Neural cell (in vitro differentiated cells): ENCODE results near the gene YWHAB.

Experiments used
- EZH2 ChIP-seq: fragments of 200-600, 300-800 bp; shearing (Covaris generic), sonication (generic); IDR thresholded peaks from 2 replicates; pipeline ENCODE4 v1.6.1; 2014; ENCODE audit warnings: antibody characterized with exemption, low read length, borderline replicate concordance, mild to moderate bottlenecking; ENCODE audit not compliant: insufficient read depth, poor library complexity, severe bottlenecking
- POLR2AphosphoS5 ChIP-seq: IDR thresholded peaks from 2 replicates; pipeline ENCODE4 v1.6.1; 2012
- RAD21 ChIP-seq: fragments of 450-650 bp; conservative IDR thresholded peaks from 2 replicates; pipeline ENCODE4 v1.6.1; 2014; ENCODE audit warnings: antibody characterized with exemption, mild to moderate bottlenecking, moderate library complexity
- SMC3 ChIP-seq: fragments of 450-650 bp; conservative IDR thresholded peaks from 2 replicates; pipeline ENCODE4 v1.6.1; 2014; ENCODE audit warnings: antibody characterized with exemption, mild to moderate bottlenecking, moderate library complexity; ENCODE audit not compliant: poor library complexity
- TAF1 ChIP-seq: IDR thresholded peaks from 2 replicates; pipeline ENCODE4 v1.6.1; 2012; ENCODE audit warnings: low read depth
- TF ChIP-seq, protein P1 (sequence below): fragments of 450-650 bp; IDR thresholded peaks from 2 replicates; pipeline ENCODE4 v1.5.1; 2014; ENCODE audit warnings: antibody characterized with exemption, mild to moderate bottlenecking, moderate library complexity; ENCODE audit not compliant: poor library complexity, severe bottlenecking

DNA sequence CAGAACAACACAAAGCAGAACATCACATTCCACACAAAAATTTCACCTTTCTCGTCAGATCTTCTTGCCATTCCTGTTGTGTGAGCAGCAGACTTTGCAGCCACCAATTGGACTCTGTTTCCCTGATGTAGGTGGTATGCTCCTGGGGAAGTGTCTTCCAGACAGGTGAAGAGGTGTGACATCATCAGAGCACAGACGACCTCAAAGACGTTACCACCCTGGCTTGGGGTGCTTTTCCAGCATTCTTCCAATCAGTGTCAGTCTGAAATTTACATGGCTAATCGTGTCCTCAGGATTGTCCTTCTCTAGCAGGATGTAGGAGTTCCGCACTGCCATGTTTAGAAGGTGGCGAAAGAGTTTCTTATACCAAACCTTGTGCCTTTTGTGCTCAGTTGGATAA, 43.5 kb upstream of the YWHAB start:
- TF ChIP-seq, protein P1, sequence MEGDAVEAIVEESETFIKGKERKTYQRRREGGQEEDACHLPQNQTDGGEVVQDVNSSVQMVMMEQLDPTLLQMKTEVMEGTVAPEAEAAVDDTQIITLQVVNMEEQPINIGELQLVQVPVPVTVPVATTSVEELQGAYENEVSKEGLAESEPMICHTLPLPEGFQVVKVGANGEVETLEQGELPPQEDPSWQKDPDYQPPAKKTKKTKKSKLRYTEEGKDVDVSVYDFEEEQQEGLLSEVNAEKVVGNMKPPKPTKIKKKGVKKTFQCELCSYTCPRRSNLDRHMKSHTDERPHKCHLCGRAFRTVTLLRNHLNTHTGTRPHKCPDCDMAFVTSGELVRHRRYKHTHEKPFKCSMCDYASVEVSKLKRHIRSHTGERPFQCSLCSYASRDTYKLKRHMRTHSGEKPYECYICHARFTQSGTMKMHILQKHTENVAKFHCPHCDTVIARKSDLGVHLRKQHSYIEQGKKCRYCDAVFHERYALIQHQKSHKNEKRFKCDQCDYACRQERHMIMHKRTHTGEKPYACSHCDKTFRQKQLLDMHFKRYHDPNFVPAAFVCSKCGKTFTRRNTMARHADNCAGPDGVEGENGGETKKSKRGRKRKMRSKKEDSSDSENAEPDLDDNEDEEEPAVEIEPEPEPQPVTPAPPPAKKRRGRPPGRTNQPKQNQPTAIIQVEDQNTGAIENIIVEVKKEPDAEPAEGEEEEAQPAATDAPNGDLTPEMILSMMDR = no peak
- TF ChIP-seq EZH2 = no peak
- no peak for TF ChIP-seq RAD21
- no peak for TF ChIP-seq TAF1
- no peak for TF ChIP-seq POLR2AphosphoS5
- no peak for TF ChIP-seq SMC3
